ENCODE results near the gene RAB3C. TPM values are rescaled to one million over a fixed set of nuclear protein-coding genes. Genes with fewer than 3 reads are reported as not detected.
A peak's percentile ranks its signal among the peaks of the same experiment; 100 is the strongest.

RAB3C gene
- polyA plus RNA-seq, 1 experiment, result not detected

GRCh38 chr5:58871648-58872242, 288.9 kb downstream of the RAB3C start:
- POLR2A ChIA-PET, result no interaction called here
- Histone ChIP-seq H3K27ac (ENCODE audit: low read depth, low read length) (no peak overlapping the region), H3K4me3 (ENCODE audit: low read depth, low read length) (no peak overlapping the region), H3K27me3 (ENCODE audit: control insufficient read depth, insufficient read depth, low read length) (peaks cover 6% of the 10 kb centered on the region), H3K9me3 (ENCODE audit: control insufficient read depth, insufficient read depth, low read length) (no peaks in the 10 kb centered on the region)
- CTCF ChIA-PET, result interaction anchor here (0.6 to 4.1 kb wide), 13 partner anchors 11 to 317 kb away, joined by 3 to 30 read pairs (median 5); no protein-coding TSS in a partner anchor
- DNase-seq (ENCODE audit: low read depth, low spot score), result no peak
- peak; percentile 72 for TF ChIP-seq CTCF (IDR thresholded peaks at IDR 0.05; ENCODE audit: low read depth, low read length)

DNA sequence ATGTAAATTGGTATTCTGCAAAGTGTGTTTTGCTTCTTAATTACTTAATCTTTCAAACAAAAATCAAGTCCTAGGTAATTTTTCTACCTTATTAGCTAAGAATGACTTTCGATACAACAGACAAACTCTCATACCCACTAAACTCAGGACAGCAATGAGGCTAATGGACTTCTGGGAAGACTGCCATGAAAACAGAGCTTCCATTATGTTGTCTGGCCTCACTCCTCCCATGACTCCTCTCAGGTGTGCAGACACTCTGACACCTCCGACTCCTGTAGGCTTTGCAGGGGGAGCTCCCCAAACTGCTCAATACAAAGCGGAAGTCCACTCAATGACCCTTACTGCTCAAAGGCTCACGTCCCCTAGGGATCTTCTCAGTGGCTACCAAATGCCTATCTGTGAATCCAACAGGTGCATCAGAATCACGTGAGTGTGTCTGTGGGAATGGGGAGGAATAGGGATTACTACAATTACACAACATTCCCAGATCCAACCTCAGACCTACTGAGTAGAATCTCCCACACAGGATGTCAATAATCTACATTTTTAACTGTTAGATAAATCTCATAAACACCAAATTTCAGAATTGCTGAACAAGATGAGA, 289.9 kb downstream of the RAB3C start:
- CTCF ChIA-PET, result interaction anchor here (1.1 to 5.7 kb wide), 7 partner anchors 10 to 495 kb away, joined by 3 to 69 read pairs (median 7); no protein-coding TSS in a partner anchor
- H3K27ac ChIP-seq (ENCODE audit: low read depth, low read length), result no peak overlapping the region
- peaks cover 7% of the 10 kb centered on the region for H3K27me3 ChIP-seq (ENCODE audit: control insufficient read depth, insufficient read depth, low read length)
- POLR2A ChIA-PET, result no interaction called here
- DNase-seq (ENCODE audit: low read depth, low spot score), result no peak
- no peak for TF ChIP-seq CTCF (IDR thresholded peaks at IDR 0.05; ENCODE audit: low read depth, low read length)
- no peak overlapping the region for H3K4me3 ChIP-seq (ENCODE audit: low read depth, low read length)
- no peaks in the 10 kb centered on the region for H3K9me3 ChIP-seq (ENCODE audit: control insufficient read depth, insufficient read depth, low read length)

GRCh38 chr5:58875599-58875998, 292.7 kb downstream of the RAB3C start:
- Histone ChIP-seq H3K27ac (ENCODE audit: low read depth, low read length) (no peak overlapping the region), H3K4me3 (ENCODE audit: low read depth, low read length) (no peak overlapping the region), H3K9me3 (ENCODE audit: control insufficient read depth, insufficient read depth, low read length) (no peaks in the 10 kb centered on the region), H3K27me3 (ENCODE audit: control insufficient read depth, insufficient read depth, low read length) (peaks cover 7% of the 10 kb centered on the region)
- DNase-seq (ENCODE audit: low read depth, low spot score), result no peak
- POLR2A ChIA-PET, result no interaction called here
- CTCF ChIA-PET, result interaction anchor here (2.0 to 5.7 kb wide), 2 partner anchors 11 to 313 kb away, joined by 8 to 69 read pairs; no protein-coding TSS in a partner anchor
- TF ChIP-seq CTCF (IDR thresholded peaks at IDR 0.05; ENCODE audit: low read depth, low read length), result no peak

GRCh38 chr5:58885260-58885659, 302.4 kb downstream of the RAB3C start:
- DNase-seq (ENCODE audit: low read depth, low spot score), result no peak
- CTCF ChIA-PET, result interaction anchor here (0.8 to 4.1 kb wide), 17 partner anchors 10 to 295 kb away, joined by 3 to 125 read pairs (median 15); no protein-coding TSS in a partner anchor
- H3K27me3 ChIP-seq (ENCODE audit: control insufficient read depth, insufficient read depth, low read length), result no peaks in the 10 kb centered on the region
- POLR2A ChIA-PET, result no interaction called here
- H3K9me3 ChIP-seq (ENCODE audit: control insufficient read depth, insufficient read depth, low read length), result no peaks in the 10 kb centered on the region
- no peak for TF ChIP-seq CTCF (IDR thresholded peaks at IDR 0.05; ENCODE audit: low read depth, low read length)
- no peak overlapping the region for H3K27ac ChIP-seq (ENCODE audit: low read depth, low read length)
- H3K4me3 ChIP-seq (ENCODE audit: low read depth, low read length), result no peak overlapping the region
